ENCODE results near the gene CHD9.

- no peak for TF ChIP-seq CTCF (IDR thresholded peaks at IDR 0.05)
- no peak for TF ChIP-seq POLR2AphosphoS5 (IDR thresholded peaks at IDR 0.05)
Measured at GRCh38 chr16:53357955-53358354, 303.2 kb downstream of the CHD9 start.
